NCI-H82 (cell line): ENCODE results near the gene SELENOF.

Experiments used
- DNase-seq: peaks from one replicate; lab custom pipeline; 2025; lab: John Stamatoyannopoulos, UW

SELENOF gene

DNA sequence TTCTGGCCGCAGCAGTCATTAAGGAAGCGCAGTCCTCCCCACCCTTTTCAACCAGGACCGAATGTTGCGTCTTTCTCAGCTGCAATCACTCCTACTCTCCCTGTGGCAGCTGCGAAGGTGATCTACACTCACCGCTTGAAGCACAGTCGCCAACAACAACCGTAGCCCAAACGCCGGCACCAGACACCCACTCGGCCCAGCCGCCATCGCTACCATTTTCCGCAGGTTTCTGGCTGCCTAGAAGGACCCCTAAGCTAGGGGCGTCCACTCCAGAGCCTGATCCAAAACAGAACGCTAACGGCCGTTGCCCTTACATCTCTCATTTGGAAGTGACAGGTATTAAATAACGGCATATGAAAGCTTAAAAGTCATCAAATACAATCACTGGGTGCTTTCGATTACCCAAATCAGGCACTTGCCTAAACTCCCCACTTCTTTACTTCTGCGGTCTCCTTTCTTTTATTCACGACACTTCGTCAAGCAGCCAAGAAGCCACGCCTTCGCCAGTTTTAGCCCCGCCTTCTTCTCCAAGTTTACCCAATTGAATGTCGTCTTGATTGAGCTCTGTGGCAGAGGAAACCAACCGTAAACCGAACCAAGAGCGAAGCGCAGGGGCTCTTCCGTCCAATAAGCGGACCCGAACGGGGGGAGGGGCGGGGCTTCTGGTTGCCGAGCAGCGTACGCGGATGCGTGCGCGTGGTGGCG lies at the start of gene SELENOF:
Gene SELENOF, minus strand, starts transcription at position 231 of the 705 bp plus-strand sequence. Its CDS starts 15 bp downstream, at position 216.
- DNase-seq, result peak; percentile 100

DNA sequence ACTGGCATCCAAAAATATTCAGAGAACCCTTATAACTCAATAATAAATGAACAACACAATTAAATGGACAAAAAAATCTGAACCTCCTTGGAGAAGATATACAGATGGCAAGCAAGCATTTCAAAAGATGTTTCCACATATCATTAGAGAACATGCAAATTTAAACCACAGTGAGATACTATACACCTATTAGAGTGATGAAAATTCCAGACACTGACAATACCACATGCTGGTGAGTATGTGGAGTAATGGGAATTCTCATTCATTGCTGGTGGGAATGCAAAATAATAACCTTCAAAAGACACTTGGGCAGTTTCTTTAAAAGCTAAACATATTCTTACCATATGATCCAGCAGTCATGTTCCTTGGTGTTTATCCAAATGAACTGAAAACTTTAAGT lies 46.6 kb upstream of the SELENOF start:
- DNase-seq, result no peak

DNA sequence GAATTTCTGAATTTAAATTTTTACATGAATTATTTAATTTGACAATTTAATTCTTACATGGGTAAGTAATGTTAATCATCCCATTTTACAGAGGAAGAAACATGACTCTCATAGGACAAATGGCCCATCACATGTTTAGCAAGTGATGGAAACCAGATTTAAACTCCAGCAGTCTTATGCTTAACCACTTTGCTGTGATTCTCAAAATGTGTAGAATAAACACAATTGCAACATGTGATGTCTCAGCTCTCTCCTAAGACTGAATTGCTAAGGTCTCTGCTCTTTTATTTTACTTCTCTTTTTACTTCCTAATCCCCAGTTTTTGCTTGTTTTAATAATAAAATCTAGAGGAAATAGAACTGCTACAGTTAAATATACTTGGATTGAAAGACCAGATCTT lies 43.3 kb upstream of the SELENOF start:
- no peak for DNase-seq

DNA sequence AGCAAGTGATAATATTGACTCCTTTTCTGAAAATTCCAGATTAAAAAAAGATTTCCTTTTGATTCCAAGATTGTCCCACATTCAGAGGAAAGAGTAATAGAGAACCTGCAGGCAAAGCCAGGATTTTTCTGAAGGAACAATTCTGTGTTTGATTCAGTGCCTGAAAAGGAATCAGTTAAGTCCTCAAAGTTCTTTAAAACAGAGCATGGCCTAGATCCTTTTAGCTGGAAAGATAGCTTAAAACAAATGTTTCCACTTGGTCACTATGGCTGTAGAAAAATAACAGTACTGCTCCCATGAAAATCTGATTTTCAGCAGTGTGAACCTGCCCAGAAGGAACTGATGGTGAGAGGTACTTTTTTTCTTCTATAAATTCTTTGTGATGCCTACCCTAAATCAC lies 42.3 kb upstream of the SELENOF start:
- DNase-seq, result no peak

DNA sequence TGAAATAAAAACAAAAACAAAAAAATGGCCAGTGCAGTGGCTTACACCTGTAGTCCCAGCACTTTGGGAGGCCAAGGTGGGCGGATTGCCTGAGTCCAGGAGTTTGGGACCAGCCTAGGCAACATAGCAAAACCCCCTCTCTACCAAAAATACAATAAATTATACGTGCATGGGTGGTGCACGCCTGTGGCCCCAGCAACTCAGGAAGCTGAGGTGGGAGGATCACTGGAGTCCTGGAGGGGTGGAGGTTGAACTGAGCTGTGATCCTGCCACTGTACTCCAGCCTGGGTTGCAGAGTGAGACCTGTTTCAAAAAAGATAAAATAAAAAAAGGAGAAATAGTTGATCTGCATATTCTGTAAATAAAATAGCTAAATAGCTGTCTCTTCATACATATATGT lies 41.8 kb upstream of the SELENOF start:
- no peak for DNase-seq

DNA sequence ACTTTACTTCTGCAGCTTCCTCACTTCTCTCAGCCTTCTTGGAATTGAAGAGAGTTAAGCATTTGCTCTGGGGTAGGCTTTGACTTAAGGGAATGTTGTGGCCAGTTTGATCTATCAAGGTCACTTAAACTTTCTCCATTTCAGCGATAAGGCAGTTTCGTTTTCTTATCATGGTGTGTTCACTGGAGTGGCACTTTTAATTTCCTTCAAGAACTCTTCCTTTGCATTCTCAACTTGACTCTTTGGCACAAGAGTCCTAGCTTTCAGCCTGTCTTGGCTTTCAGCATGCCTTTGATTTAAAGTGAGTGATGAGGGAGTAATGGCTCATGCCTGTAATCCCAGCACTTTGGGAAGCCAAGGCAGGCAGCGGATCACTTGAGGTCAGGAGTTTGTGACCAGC lies 39.2 kb upstream of the SELENOF start:
- DNase-seq, result no peak

DNA sequence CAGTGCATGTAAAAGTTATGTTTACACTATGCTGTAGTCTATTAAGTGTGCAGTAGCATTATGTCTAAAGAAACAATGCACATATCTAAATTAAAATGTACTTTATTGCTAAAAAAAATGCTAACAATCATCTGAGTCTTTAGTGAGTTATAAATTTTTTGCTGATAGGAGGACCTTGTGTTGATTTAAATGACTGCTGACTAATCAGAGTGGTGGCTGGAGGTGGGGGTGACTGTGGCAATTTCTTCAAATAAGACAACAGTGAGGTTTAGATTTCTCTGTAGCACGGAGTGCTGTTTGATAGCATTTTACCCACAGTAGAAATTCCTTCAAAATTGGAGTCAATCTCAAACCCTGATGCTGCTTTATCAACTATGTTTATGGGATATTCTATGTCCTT lies 37.5 kb upstream of the SELENOF start:
- DNase-seq, result no peak

DNA sequence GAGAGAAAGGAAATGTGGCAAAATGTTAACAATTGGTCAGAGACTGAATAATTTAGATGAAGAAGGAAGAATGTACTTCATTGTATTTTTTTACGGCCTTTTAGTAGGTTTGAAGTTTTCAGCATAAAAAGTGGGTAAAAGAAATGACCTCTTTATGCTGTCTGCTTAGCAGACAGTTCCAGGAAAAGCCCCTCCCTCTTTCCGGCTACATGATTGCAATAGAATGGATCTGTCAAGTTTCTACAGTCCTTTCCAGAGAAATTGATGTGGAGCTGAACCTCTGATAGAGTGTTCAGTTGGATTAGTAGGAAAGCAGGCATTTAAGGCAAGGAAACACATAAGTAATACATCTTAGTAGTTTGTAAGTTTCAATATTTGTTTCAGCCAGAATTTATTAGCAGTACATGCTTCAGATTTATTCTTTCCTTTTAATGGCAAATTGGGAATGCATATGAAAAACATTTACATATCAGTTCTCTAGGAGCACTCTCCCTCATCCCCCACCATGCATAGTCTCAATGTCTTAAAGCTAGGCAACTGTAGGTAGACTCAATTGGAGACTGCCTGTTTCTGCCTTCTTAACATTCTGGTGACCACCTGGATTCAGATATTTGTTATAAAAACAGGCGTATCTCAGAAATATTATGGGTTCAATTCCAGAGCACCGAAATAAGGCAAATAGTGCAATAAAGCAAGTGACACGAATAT lies 36.9 kb upstream of the SELENOF start:
- no peak for DNase-seq

DNA sequence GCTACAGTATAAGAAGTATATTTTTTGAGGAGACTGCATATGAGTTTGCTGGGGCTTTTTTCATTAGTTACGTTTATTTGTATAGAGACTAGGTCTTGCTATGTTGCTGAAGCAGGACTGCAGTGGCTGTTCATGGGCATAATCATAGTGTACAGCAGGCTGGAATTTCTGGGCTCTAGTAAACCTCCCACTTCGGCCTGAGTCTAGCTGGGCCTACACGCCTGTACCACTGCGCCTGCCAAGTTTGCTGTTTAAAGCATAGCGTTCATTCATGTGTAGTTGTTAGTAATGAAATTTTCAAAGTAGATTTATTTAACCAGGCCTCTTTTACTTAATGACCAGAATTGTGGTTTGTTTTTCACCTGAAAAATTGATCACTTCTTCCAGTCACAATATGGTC lies 34.3 kb upstream of the SELENOF start:
- DNase-seq, result no peak

DNA sequence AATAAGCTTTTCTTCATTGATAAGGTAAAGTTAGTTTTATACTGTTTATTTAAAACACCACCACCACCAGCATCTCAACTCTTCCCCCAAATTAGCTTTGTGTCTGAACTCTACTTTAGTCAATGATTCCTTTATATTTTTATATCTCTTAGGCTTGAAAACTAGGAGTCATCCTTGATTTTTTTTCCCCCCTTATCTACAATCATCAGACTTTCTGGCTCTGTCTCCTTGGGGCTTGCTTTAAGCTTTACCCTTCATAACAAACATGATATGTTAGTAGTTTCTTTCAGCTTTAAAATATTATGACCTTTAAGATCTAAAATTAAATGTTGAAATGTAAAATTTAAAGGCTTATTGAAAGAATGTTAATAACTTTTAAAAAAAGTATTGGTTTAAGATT lies 28.8 kb upstream of the SELENOF start:
- DNase-seq, result no peak

DNA sequence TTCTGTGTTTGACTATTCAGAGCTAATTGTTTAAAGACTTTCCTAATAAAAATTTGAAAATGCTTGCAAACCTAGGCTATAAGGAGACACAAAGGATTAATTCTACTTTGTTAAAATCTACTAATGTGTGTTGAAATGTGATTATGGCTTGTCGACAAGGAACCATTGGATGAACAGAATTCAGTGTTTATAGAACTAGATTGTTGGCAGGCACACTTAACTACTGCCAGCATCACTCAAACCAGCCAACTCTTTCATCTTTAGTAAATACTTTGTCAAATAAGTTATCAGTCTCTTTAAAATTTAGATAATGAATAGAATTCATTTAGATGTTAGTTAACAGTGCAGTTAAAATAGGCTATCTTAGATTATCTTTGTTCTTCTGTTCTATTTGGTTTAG lies 28.1 kb upstream of the SELENOF start:
- DNase-seq, result no peak

DNA sequence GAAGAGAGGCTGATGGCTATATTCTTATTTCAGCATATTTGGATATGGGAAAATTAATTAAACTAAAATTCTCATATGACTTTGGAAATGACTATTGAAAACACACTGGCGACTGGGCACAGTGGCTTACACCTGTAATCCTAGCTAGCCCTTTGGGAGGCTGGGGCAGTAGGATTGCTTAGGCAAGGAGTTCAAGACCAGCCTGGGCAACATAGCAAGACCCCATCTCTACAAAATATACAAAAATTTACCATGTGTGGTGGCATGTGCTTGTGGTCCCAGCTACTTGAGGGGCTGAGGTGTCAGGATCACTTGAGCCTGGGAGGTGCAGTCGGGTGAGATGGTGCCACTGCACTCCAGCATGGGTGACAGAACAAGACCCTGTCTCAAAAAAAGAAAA lies 26.7 kb upstream of the SELENOF start:
- no peak for DNase-seq

DNA sequence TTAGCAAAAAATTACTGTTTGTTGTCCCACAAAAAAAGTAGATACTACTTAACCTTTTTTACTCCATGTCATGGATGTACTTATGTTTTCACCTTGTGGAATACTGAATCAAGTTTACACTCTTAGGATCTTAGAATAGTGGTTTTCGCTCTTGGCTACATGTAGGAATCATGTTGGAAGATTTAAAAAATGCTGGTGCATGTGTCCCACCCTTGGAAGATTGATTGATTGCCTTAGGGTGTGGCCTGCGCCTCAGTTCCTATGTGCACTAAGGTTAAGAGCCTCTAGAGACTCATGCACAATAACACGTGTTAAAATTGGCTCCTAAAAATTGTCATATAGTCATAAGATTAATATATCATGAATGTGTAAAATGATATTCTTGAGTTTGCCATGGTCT lies 25.5 kb upstream of the SELENOF start:
- DNase-seq, result no peak

DNA sequence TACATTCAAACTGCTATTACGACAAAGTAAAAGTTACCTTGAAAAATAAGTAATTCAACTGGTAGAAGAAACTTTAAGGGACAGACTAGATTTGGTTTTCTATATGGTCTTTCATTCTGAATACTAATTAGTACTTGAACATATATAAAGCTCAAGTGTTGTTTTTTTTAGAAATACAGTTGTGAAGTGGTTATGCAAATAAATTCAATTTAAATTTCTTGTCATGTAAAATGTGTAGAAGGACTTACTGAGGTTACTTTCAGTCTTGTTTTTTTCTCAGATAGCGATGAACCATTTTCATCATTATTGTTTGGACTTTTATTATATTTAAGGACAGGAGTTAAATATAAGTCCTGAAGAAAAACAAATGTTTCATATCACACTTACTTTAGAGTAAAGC lies 24.9 kb upstream of the SELENOF start:
- no peak for DNase-seq

DNA sequence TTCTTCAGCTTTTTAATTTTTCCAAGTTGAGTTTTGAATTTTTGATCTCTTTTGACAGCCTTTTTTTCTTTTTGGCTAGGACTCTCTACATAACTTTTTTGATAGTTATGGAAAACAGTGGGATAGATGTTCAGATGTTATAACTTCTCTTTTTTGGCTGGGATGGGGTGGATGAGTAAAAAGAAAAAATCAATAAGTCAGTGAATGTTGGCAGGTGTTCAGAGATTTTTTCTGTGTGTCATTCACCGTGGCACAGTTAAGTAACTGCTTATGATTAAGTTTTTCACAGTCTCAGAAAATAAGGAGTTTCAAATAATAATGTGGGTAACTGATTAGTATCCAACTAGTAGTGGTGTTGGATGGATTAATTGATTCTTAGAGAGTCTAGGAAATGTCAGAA lies 24.5 kb upstream of the SELENOF start:
- DNase-seq, result no peak

DNA sequence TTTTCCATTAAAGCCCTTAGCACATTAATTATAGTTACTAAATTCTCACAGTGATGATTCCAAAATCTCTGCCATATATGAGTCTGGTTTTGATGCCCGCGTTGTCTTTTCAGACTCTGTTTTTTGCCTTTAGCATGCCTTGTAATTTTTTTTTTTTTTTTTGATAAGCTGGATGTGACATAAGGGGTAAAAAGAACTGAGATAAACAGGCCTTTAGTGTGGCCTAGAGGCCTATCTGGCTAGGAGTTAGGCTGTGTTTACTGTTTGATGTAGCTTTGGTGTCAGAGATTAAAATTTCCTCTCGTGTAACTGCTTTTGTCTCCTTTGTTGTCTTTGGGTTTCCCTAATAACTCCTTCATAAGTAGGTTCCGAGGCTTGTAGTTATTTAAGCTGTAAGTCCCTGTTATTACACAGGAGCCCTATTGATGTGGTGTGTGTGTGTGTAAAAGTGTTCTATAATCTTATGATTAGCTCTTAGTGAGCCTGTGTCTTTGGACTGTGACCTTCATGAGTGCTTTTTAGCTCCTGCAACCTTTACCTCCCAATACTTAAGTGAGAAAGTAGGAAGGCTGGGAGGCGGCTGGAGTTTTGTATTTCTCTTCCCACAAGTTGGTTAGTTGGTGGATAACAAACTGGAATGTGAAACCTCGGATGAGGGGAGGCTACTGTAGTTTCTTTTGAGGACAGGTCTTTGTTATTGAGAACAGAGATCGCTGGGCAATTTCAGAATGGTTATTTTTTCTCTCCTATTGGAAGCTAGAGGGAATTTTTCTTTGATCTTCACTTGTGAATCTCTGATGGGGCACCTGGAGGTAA lies 19.8 kb upstream of the SELENOF start:
- DNase-seq, result peak; percentile 77

DNA sequence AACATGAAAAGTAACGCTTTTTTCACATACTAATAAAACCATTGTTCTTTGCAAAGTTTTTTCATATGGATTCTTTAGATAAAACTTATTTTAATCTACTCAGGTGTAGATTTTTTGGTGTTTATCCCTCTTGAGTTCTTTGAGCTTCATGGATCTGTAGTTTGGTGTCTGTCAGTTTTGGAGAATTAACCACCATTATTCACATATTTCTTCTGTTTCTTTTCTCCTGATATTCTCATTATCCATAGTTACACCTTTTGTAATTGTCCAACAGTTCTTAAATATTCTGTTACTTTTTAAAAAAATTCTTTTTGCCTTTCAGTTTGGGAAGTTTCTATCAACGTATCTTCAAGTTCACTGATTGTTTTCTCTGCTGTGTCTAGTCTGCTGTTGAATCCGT lies 19.1 kb upstream of the SELENOF start:
- DNase-seq, result no peak

DNA sequence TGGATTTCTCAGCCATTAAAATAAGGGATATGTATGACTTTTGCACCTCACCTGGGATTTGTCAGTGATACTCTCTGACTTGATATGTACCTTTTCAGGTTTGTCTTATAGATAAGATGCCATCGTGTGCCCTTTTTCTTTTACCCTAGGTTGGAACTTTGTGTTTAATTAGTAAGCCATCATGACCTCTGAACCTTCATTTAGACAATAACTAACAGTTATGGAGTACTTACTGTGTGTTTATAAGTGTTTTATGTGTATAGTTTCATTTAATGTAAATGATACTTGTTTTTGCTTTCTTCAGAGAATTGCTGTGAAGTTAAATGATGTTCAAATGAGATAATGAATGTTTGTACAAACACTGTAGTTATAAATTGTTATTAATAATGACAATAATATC lies 14.9 kb upstream of the SELENOF start:
- DNase-seq, result no peak

DNA sequence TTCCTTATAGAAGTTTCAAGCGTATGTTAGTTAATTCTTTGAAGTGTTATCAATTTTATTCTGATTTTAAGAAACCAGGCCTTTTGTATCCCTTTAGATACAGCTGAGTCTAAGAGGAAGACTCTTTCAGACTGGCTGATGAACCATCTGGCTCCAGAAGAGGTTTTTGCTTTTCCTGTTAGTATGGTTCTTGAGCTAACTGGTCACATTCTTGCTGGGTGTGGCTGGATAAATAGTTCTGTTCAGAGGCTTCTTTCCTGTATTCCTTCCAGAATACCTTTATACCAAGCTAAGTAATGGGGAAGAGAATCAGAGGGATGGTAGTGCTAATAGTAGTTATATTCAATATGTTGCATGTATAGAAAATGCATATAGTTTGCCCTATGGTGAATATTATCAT lies 13.0 kb upstream of the SELENOF start:
- DNase-seq, result no peak

DNA sequence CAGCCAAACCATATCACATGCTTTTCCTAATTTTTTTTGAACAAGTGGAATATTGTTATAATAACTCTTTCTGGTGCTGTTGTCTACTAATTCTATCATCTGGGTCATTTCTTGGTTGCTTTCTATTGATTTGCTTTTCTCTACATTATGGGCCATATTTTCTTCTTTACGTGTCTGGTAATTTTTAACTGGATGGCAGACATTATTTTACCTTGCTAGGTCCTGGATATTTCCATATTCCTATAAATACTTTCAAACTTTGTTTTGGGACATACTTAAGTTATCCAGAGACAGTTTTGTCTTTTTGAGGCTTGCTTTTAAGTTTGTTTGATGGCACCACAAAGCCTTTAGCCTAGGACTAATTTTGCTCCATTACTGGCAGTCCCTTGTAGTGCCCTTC lies 11.8 kb upstream of the SELENOF start:
- no peak for DNase-seq

DNA sequence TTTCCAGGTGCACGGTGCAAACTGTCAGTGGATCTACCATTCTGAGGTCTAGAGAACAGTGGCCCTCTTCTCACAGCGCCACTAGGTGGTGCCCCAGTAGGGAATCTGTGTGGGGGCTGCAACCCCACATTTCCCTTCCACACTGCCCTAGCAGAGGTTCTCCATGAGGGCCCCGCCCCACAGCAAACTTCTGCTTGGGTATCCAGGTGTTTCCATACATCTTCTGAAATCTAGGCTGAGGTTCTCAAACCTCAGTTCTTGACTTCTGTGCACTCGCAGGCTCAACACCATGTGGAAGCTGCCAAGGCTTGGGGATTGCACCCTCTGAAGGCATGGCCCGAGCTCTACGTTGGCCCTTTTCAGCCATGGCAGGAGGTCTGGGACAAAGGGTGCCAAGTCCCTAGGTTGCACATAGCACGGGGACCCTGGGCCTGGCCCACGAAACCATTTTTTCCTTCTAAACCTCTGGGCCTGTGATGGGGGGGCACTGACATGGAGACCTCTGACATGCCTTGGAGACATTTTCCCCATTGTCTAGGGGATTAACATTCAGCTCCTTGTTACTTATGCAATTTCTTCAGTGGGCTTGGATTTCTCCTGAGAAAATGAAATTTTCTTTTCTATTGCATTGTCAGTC lies 10.5 kb upstream of the SELENOF start:
- DNase-seq, result no peak

DNA sequence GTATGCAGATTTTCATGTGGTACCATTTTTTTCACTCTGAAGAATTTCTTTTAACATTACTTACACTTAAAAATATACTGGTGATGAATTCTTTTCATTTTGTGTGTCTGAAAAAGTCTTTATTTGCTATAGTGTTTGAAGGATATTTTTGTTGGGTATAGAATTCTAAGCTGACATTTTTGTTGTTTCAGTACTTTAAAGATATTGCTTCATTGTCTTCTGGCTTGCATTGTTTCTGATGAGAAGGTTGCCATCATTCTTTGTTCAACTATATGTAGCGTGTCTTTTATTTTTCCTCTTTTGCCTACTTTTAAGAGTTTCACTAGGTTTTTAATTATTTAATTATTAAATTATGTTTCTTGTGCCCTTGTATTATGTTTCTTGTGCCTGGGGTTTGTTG lies 8.5 kb upstream of the SELENOF start:
- DNase-seq, result no peak

DNA sequence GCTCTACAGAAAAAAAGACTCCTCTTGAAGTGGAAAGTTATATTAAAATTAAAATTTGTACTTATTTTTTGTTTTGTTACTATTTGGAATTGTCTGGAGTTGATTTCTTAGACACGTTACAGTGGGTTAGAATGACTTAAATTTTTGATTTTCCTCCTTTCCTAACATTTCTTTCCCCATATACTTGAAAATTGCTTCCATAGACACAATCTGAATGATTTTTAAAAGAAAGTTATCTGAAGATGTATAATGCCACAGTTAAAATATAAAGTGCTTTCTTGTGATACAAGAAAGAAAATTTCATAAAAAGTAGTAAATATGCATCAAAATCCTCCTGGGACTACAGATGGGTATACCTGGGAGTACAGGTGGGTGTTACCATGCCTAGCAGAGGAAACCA lies 2.8 kb upstream of the SELENOF start:
- no peak for DNase-seq
